H7 (cell line): ENCODE results near the gene PPM1N. TPM values are rescaled to one million over a fixed set of nuclear protein-coding genes. Genes with fewer than 3 reads are reported as not detected.
A peak's percentile ranks its signal among the peaks of the same experiment; 100 is the strongest.

Source experiments
- DNase-seq: peaks from one replicate; pipeline ENCODE4 v3.0.0; 2012
- H3K27me3 ChIP-seq: 2 replicates; pipeline ENCODE4 v1.6.0; 2011; ENCODE audit warnings: mild to moderate bottlenecking, low read length; ENCODE audit not compliant: control insufficient read depth, insufficient read depth
- H3K36me3 ChIP-seq: replicated peaks from 2 replicates; pipeline ENCODE4 v1.5.1; 2011; ENCODE audit warnings: low read length; ENCODE audit not compliant: control insufficient read depth, insufficient read depth
- H3K4me3 ChIP-seq: 2 replicates; pipeline ENCODE4 v1.5.1; 2011; ENCODE audit warnings: low read depth, mild to moderate bottlenecking, control low read depth, low read length, moderate library complexity; ENCODE audit not compliant: insufficient read depth
- total RNA-seq: library from RNA; depleted of rRNA; stranded (reverse); fragments of >200 nt; shearing (Covaris generic); gene quantifications from 2 replicates; pipeline ENCODE4 v1.2.3, GENCODE V29; 2014; rRNA removed

Gene PPM1N
- total RNA-seq, 1 experiment from 2014 or later = 4.0 TPM

DNA sequence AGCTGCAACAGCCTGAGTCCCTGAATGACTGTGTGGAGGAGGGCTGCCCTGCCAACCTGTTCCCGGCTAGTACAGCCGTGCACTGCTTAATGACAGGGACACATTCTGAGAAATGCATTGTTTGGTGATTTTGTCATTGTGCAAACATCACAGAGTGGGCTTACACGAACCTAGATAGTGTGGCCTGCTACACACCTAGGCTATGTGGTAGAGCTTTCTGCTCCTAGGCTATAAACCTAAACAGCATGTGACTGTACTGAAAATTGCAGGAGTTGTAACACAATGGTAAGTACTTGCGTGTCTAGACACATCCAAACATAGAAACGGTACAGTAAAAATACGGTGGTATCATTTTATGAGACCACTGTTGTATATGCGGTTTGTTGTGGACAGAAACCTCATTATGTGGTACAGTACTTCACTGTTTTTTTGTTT is 44.0 kb downstream of the PPM1N start:
- no peak overlapping the region for H3K4me3 ChIP-seq
- H3K27me3 ChIP-seq = no peaks in the 10 kb centered on the region
- no peak for DNase-seq
- H3K36me3 ChIP-seq = no peaks in the 10 kb centered on the region

DNA sequence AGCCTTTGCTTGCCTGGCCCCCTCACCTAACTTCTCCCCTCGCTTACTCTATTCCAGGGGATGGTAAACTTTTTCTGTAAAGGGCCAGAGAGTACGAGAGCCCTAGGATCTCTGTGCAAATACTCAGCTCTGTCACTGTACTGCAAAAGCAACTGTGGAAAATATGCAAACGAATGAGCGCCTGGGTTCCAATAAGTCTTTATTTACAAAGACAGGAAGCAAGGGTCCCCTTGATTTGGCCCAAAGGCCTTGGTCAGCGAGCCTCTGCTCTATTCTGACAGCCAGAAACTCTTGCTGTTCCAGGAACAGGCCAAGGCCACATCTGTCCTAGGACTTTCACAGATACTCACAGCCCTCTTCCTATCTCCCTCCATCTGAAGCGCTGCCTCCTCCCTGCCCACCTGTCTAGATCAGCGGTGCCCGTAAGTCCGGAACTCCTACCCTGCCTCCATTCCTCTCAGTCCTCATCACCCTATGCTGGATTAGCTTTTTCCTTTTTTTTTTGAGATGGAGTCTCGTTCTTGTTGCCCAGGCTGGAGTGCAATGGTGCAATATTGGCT is 49.0 kb downstream of the PPM1N start:
- no peaks in the 10 kb centered on the region for H3K27me3 ChIP-seq

DNA sequence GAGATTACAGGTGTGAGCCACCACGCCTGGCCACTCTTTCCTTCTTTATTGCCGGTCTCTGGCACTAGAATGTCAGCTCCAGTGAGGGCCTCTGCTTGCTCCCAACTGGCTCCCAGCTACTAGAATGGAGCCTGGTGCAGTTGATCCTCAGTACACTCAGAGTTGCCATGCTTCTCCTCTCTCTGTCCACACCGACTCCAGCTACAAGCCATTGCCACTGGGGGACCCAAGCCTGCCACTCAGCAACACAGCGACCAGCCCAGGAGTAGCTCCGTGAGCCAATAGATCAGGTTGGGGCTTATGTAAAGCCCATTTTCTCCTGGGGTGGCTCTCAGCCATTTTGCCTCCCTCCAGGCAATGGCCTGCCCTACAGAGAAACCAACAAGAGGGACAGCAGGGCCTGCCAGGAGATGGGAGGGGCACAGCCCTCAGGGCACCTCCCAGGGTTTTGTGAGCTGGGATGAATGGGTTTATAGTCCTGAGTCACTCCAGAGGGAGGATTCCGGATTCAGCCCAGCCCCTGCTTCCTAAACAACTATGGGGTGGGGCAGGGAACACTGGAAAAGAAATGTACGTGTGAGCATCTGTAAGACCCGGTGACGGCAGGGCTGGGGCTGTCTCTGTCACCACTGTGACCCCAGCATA is 49.8 kb downstream of the PPM1N start:
- Histone ChIP-seq H3K4me3 (no peak overlapping the region), H3K27me3 (no peaks in the 10 kb centered on the region), H3K36me3 (no peaks in the 10 kb centered on the region)
- DNase-seq = peak; percentile 54

More for the DNA sequence above, 49.0 kb downstream of the PPM1N start:
- DNase-seq = no peak
- Histone ChIP-seq H3K36me3 (no peaks in the 10 kb centered on the region), H3K4me3 (no peak overlapping the region)

Other genes starting within 250 kb of the PPM1N start
- gene MARK4, start 247.2 kb upstream of the PPM1N start, total RNA-seq = 16.1 and 26.5 TPM in 2 replicates
- gene CKM, start 175.6 kb upstream of the PPM1N start, total RNA-seq = not detected in 2 replicates
- gene KLC3, start 157.7 kb upstream of the PPM1N start, total RNA-seq = 1.6 and 1.8 TPM in 2 replicates
- gene ERCC2, start 127.9 kb upstream of the PPM1N start, total RNA-seq = 48.7 and 54.2 TPM in 2 replicates
- gene PPP1R13L, start 93.4 kb upstream of the PPM1N start, total RNA-seq = 12.8 and 18.9 TPM in 2 replicates
- 35.8 and 39.6 TPM in 2 replicates for gene POLR1G, start 91.8 kb upstream of the PPM1N start, total RNA-seq
- gene ERCC1, start 74.5 kb upstream of the PPM1N start, total RNA-seq = 68.5 and 76.6 TPM in 2 replicates
- 1.6 and 10.3 TPM in 2 replicates for gene FOSB, start 30.4 kb upstream of the PPM1N start, total RNA-seq
- gene RTN2, start 1.4 kb upstream of the PPM1N start, total RNA-seq = 16.3 and 17.5 TPM in 2 replicates
- gene VASP, start 9.0 kb downstream of the PPM1N start, total RNA-seq = 103 and 130 TPM in 2 replicates
- 12.6 and 14.2 TPM in 2 replicates for gene OPA3, start 86.4 kb downstream of the PPM1N start, total RNA-seq
- 0.07 and 0.41 TPM in 2 replicates for gene GPR4, start 103.8 kb downstream of the PPM1N start, total RNA-seq
- 42.5 and 48.6 TPM in 2 replicates for gene EML2, start 141.0 kb downstream of the PPM1N start, total RNA-seq
- 0.81 TPM in 1 of 2 replicates, not detected in the other for gene GIPR, start 169.8 kb downstream of the PPM1N start, total RNA-seq
- gene SNRPD2, start 193.5 kb downstream of the PPM1N start, total RNA-seq = 407 and 467 TPM in 2 replicates
- 26.2 and 30.1 TPM in 2 replicates for gene QPCTL, start 194.2 kb downstream of the PPM1N start, total RNA-seq
- 26.3 and 30.0 TPM in 2 replicates for gene FBXO46, start 232.5 kb downstream of the PPM1N start, total RNA-seq
- not detected in 2 replicates for gene MEIOSIN, start 235.0 kb downstream of the PPM1N start, total RNA-seq